PC-3 (cell line): ENCODE data around the gene SLC25A39. TPM values are rescaled to one million over a fixed set of nuclear protein-coding genes. Genes with fewer than 3 reads are reported as not detected.
"Not testable (repeated sequence)": the region's sequence is repeated elsewhere in the genome, so short reads cannot be mapped to it uniquely, and the experiment has no call there.

Experiments used
- ATAC-seq: fragments of 200-7000 bp; cut with Tn5 transposase; 2 replicates; pipeline ENCODE4 v1.9.1; 2020; ENCODE audit warnings: mild to moderate bottlenecking, moderate library complexity
- BruUV-seq: library from RNA; stranded (reverse); fragments of 400-500 nt; replicated peaks from 2 replicates; lab custom pipeline; 2021; lab: Mats Ljungman, UMichigan
- CTCF ChIA-PET: fragments of 300-600 bp; sonication (Branson Sonifier 250); formaldehyde crosslinking; loops from one replicate; lab custom pipeline; 2022; ENCODE audit warnings: antibody characterized with exemption; lab: Charles Lee
- POLR2A ChIA-PET: fragments of 300-600 bp; sonication (Branson Sonifier 250); formaldehyde crosslinking; loops from one replicate; lab custom pipeline; 2022; ENCODE audit warnings: antibody characterized with exemption; ENCODE audit not compliant: unreplicated experiment; lab: Charles Lee
- DNase-seq: peaks from one replicate; pipeline ENCODE4 v3.0.0-alpha.2; 2015
- H2AFZ ChIP-seq: fragments of 300-600 bp; sonication (generic); 2 replicates; pipeline ENCODE4 v1.6.0; 2016; ENCODE audit warnings: antibody characterized with exemption, low read length
- H3F3A ChIP-seq: fragments of 300-600 bp; sonication (generic); one replicate; pipeline ENCODE4 v1.6.0; 2017; ENCODE audit warnings: antibody characterized with exemption, low read length, control low read depth, mild to moderate bottlenecking; ENCODE audit not compliant: unreplicated experiment
- H3K27ac ChIP-seq: fragments of 300-600 bp; sonication (generic); 2 replicates; pipeline ENCODE4 v1.5.1; 2016; ENCODE audit warnings: mild to moderate bottlenecking, low read length
- H3K27me3 ChIP-seq: fragments of 300-600 bp; sonication (generic); 2 replicates; pipeline ENCODE4 v1.6.1; 2016; ENCODE audit warnings: low read length, mixed read lengths
- H3K36me3 ChIP-seq: fragments of 300-600 bp; sonication (generic); 2 replicates; pipeline ENCODE4 v1.6.1; 2016; ENCODE audit warnings: low read depth, mixed run types, low read length, mixed read lengths
- H3K4me1 ChIP-seq: fragments of 300-600 bp; sonication (generic); 2 replicates; pipeline ENCODE4 v1.5.1; 2016; ENCODE audit warnings: low read length; ENCODE audit not compliant: insufficient read depth
- H3K4me2 ChIP-seq: fragments of 300-600 bp; sonication (generic); 2 replicates; pipeline ENCODE4 v1.6.0; 2016; ENCODE audit warnings: low read length
- H3K4me3 ChIP-seq: fragments of 300-600 bp; sonication (generic); 2 replicates; pipeline ENCODE4 v1.5.1; 2016; ENCODE audit warnings: mild to moderate bottlenecking, low read length, mixed read lengths
- H3K79me2 ChIP-seq: fragments of 300-600 bp; sonication (generic); 2 replicates; pipeline ENCODE4 v1.6.1; 2017; ENCODE audit warnings: low read length, mixed read lengths
- H3K9ac ChIP-seq: fragments of 300-600 bp; sonication (generic); 2 replicates; pipeline ENCODE4 v1.6.0; 2016; ENCODE audit warnings: mild to moderate bottlenecking, low read length
- H3K9me2 ChIP-seq: fragments of 300-600 bp; sonication (generic); replicated peaks from 2 replicates; pipeline ENCODE4 v1.6.1; 2016; ENCODE audit warnings: mixed run types, low read length, mixed read lengths
- H3K9me3 ChIP-seq: fragments of 300-600 bp; sonication (generic); 2 replicates; pipeline ENCODE4 v1.6.1; 2016; ENCODE audit warnings: low read length, mixed read lengths
- H4K20me1 ChIP-seq: fragments of 300-600 bp; sonication (generic); 2 replicates; pipeline ENCODE4 v1.6.1; 2016; ENCODE audit warnings: low read length, mixed read lengths
- CTCF ChIP-seq: fragments of 300-600 bp; sonication (generic); conservative IDR thresholded peaks from 2 replicates; pipeline ENCODE4 v1.5.1; 2017; ENCODE audit warnings: antibody characterized with exemption, low read depth, mild to moderate bottlenecking, low read length
- EZH2 ChIP-seq: fragments of 300-600 bp; sonication (generic); IDR thresholded peaks from one replicate; pipeline ENCODE4 v1.6.1; 2017; ENCODE audit warnings: antibody characterized with exemption, mild to moderate bottlenecking, low read length; ENCODE audit not compliant: unreplicated experiment
- EZH2phosphoT487 ChIP-seq: fragments of 300-600 bp; sonication (generic); IDR thresholded peaks from 2 replicates; pipeline ENCODE4 v1.6.1; 2018; ENCODE audit warnings: mild to moderate bottlenecking, antibody characterized with exemption, low read length, borderline replicate concordance
- intact Hi-C: fragments of 100-400 bp; cut with micrococcal nuclease; formaldehyde crosslinking; loops from 2 replicates; pipeline ENCODE4 v1.9.0; 2023
- total RNA-seq: library from RNA; depleted of rRNA; stranded (reverse); fragments of >200 nt; gene quantifications from 2 replicates; pipeline ENCODE4 v1.2.3, GENCODE V29; 2014

SLC25A39 gene
- total RNA-seq, 1 experiment from 2014 or later = 726 TPM

- H3K9ac ChIP-seq, ATAC-seq, H2AFZ ChIP-seq, H3K27me3 ChIP-seq, H3K79me2 ChIP-seq, POLR2A ChIA-PET, DNase-seq, H3K4me3 ChIP-seq, intact Hi-C loops, H3F3A ChIP-seq, H3K36me3 ChIP-seq, H3K9me3 ChIP-seq, H3K9me2 ChIP-seq, H3K27ac ChIP-seq, CTCF ChIA-PET, H3K4me1 ChIP-seq, H4K20me1 ChIP-seq, H3K4me2 ChIP-seq, BruUV-seq: not testable (repeated sequence)
Observed at GRCh38 chr17:44368391-44369243, 44.0 kb upstream of the SLC25A39 start.

- intact Hi-C loops = no loop called here
- Histone ChIP-seq H3K4me1 (no peaks in the 10 kb centered on the region; the same call in 1 of the 2 replicates), H2AFZ (no peak overlapping the region), H3K4me2 (no peak overlapping the region), H3K9ac (no peak overlapping the region), H3K4me3 (no peak overlapping the region), H3K27me3 (no peaks in the 10 kb centered on the region), H3K27ac (no peak overlapping the region), H4K20me1 (no peaks in the 10 kb centered on the region), H3K9me3 (no peaks in the 10 kb centered on the region), H3K79me2 (no peaks in the 10 kb centered on the region), H3K36me3 (no peaks in the 10 kb centered on the region), H3K9me2 (no peaks in the 10 kb centered on the region), H3F3A (no peaks in the 10 kb centered on the region)
- no peak for ATAC-seq
- TF ChIP-seq EZH2 (no peak), EZH2phosphoT487 (no peak), CTCF (no peak)
- no TSS peak for BruUV-seq
- ChIA-PET CTCF (no interaction called here), POLR2A (no interaction called here)
- no peak for DNase-seq
Observed at GRCh38 chr17:44367231-44367979, 42.8 kb upstream of the SLC25A39 start.

GRCh38 chr17:44365051-44365450, 40.4 kb upstream of the SLC25A39 start:
- H3K4me2 ChIP-seq, H3F3A ChIP-seq, H3K4me3 ChIP-seq, CTCF ChIA-PET, H2AFZ ChIP-seq, H3K79me2 ChIP-seq, ATAC-seq, H3K9me2 ChIP-seq, H3K27me3 ChIP-seq, POLR2A ChIA-PET, H3K9me3 ChIP-seq, intact Hi-C loops, H3K36me3 ChIP-seq, H4K20me1 ChIP-seq, H3K4me1 ChIP-seq, H3K27ac ChIP-seq, DNase-seq, H3K9ac ChIP-seq, BruUV-seq: not testable (repeated sequence)
